Sigmoid colon (tissue), 7 donors: ENCODE measurements around the gene MKI67. TPM values are rescaled to one million over a fixed set of nuclear protein-coding genes. Genes with fewer than 3 reads are reported as not detected.

Experiments used
- DNase-seq: peaks from one replicate; pipeline ENCODE4 v3.0.0-alpha.2; 2019
- H3K27ac ChIP-seq, 4 donors: fragments of 200-600 bp; sonication (generic); one replicate each; pipeline ENCODE4 v1.5.1; 2016 to 2019; ENCODE audit warnings: mild to moderate bottlenecking in 1 of 4
- H3K27me3 ChIP-seq, 3 donors: fragments of 200-600 bp; sonication (generic); one replicate each; pipeline ENCODE4 v1.5.1; 2019; ENCODE audit warnings: mild to moderate bottlenecking in 1 of 3
- H3K36me3 ChIP-seq, 4 donors: fragments of 200-600 bp; sonication (generic); one replicate each; pipeline ENCODE4 v1.5.1; 2016 to 2019
- H3K4me1 ChIP-seq, 4 donors: fragments of 200-600 bp; sonication (generic); one replicate each; pipeline ENCODE4 v1.5.1; 2017 to 2019
- H3K4me3 ChIP-seq, 4 donors: fragments of 200-600 bp; sonication (generic); one replicate each; pipeline ENCODE4 v1.5.1; 2017 to 2019; ENCODE audit warnings: mild to moderate bottlenecking in 2 of 4, moderate library complexity in 1 of 4
- H3K9me3 ChIP-seq, 4 donors: fragments of 200-600 bp in 3 of 4; sonication (generic) in 3 of 4; one replicate each; pipeline versions ENCODE4 v1.5.1 to v1.6.1; 2013 to 2019
- CTCF ChIP-seq, 4 experiments: fragments of 450-650 bp in 3 of 4; fragments of 200-600 bp in 1 of 4; IDR thresholded peaks; one replicate each; pipeline ENCODE4 v1.5.1; 2016 to 2019; ENCODE audit warnings: antibody characterized with exemption in 4 of 4, mild to moderate bottlenecking in 3 of 4, moderate library complexity in 2 of 4
- EP300 ChIP-seq, 4 donors: sonication (generic); formaldehyde crosslinking; IDR thresholded peaks; one replicate each; pipeline ENCODE4 v1.6.1; 2017; ENCODE audit warnings: antibody characterized with exemption in 4 of 4
- POLR2A ChIP-seq, 2 donors: fragments of 450-650 bp; IDR thresholded peaks; one replicate each; pipeline ENCODE4 v1.6.1; 2016; ENCODE audit warnings: antibody characterized with exemption in 2 of 2, mild to moderate bottlenecking in 2 of 2, moderate library complexity in 2 of 2
- POLR2AphosphoS5 ChIP-seq, 4 donors: sonication (generic); formaldehyde crosslinking; IDR thresholded peaks; one replicate each; pipeline ENCODE4 v1.6.1; 2017; ENCODE audit warnings: antibody characterized with exemption in 4 of 4
- WGBS, 2 donors: extraction: QIAGEN DNeasy Blood & Tissue Kit; methylation state at CpG; one replicate each; pipeline ENCODE4 v1.1.7; 2013; 5-methylcytosine and 5-hydroxymethylcytosine counted together
- intact Hi-C: fragments of 100-400 bp; cut with DNase I; formaldehyde crosslinking; loops from one replicate; pipeline ENCODE4 v1.15.1; 2023
- polyA plus RNA-seq, 3 donors: library from polyadenylated mRNA; stranded (reverse); fragments of 200-250 nt; gene quantifications; one replicate each; pipeline ENCODE4 v1.2.3, GENCODE V29; 2013
- total RNA-seq, 4 donors: library from RNA; depleted of rRNA; stranded (reverse); fragments of >200 nt; gene quantifications; one replicate each; pipeline ENCODE4 v1.1.0, GENCODE V29; 2016
- donor health status: healthy with polysubstance abuse.
- donor health status: Bipolar disorder and iron deficiency.
- donor health status: healthy.

The MKI67 gene
- total and polyA plus RNA-seq, 7 donors, result 0.49 to 29.0 (median 1.2) TPM

- peak; percentile 64 for DNase-seq
- intact Hi-C loops, result no loop called here
- no peak for TF ChIP-seq CTCF (IDR thresholded peaks at IDR 0.05)
- TF ChIP-seq POLR2AphosphoS5 (IDR thresholded peaks at IDR 0.05), result no peak
- no peak for TF ChIP-seq EP300 (IDR thresholded peaks at IDR 0.05)
- TF ChIP-seq POLR2A (IDR thresholded peaks at IDR 0.05), result no peak
- peaks cover 0 to 21% (median 11%) of the 10 kb centered on the region in 4 donors for H3K4me1 ChIP-seq
- no peaks in the 10 kb centered on the region for H3K9me3 ChIP-seq
- WGBS, 2 donors, result 72 to 92% methylated on average over 7 of the region's 7 CpGs
- peak overlapping the region; percentile 57 to 73 (median 68) for H3K27ac ChIP-seq
- peaks cover 0 to 14% (median 3%) of the 10 kb centered on the region in 4 donors for H3K36me3 ChIP-seq
- no peak overlapping the region for H3K4me3 ChIP-seq
- H3K27me3 ChIP-seq, result peaks cover 0 to 6% (median 0%) of the 10 kb centered on the region in 3 donors
Observed at GRCh38 chr10:128063736-128064107, 62.5 kb downstream of the MKI67 start.

- TF ChIP-seq POLR2A (IDR thresholded peaks at IDR 0.05) (no peak), POLR2AphosphoS5 (IDR thresholded peaks at IDR 0.05) (peak in 1 of 4 donors; percentile 28), EP300 (IDR thresholded peaks at IDR 0.05) (no peak), CTCF (IDR thresholded peaks at IDR 0.05) (no peak)
- no peaks in the 10 kb centered on the region for H3K9me3 ChIP-seq
- DNase-seq, result no peak
- peak overlapping the region; percentile 18 to 73 (median 68) for H3K27ac ChIP-seq
- peaks cover 0 to 21% (median 11%) of the 10 kb centered on the region in 4 donors for H3K4me1 ChIP-seq
- H3K4me3 ChIP-seq, result no peak overlapping the region
- intact Hi-C loops, result no loop called here
- peaks cover 0 to 13% (median 3%) of the 10 kb centered on the region in 4 donors for H3K36me3 ChIP-seq
- H3K27me3 ChIP-seq, result peaks cover 0 to 6% (median 0%) of the 10 kb centered on the region in 3 donors
- WGBS, 2 donors, result 44 to 74% methylated on average over 19 of the region's 19 CpGs
Observed at GRCh38 chr10:128062881-128063563, 63.2 kb downstream of the MKI67 start.

GRCh38 chr10:128062331-128062880 is 63.8 kb downstream of the MKI67 start:
- intact Hi-C loops, result no loop called here
- peaks cover 0 to 21% (median 11%) of the 10 kb centered on the region in 4 donors for H3K4me1 ChIP-seq
- H3K4me3 ChIP-seq, result no peak overlapping the region
- H3K27ac ChIP-seq, result peak overlapping the region; percentile 18 to 72 (median 59)
- peaks cover 0 to 7% (median 3%) of the 10 kb centered on the region in 4 donors for H3K36me3 ChIP-seq
- no peak for TF ChIP-seq CTCF (IDR thresholded peaks at IDR 0.05)
- no peak for TF ChIP-seq EP300 (IDR thresholded peaks at IDR 0.05)
- no peak for TF ChIP-seq POLR2AphosphoS5 (IDR thresholded peaks at IDR 0.05)
- TF ChIP-seq POLR2A (IDR thresholded peaks at IDR 0.05), result no peak
- DNase-seq, result no peak
- 45 to 85% methylated on average over 11 of the region's 11 CpGs for WGBS, 2 donors
- peaks cover 0 to 6% (median 0%) of the 10 kb centered on the region in 3 donors for H3K27me3 ChIP-seq
- no peaks in the 10 kb centered on the region for H3K9me3 ChIP-seq

GRCh38 chr10:128061306-128062300 is 64.6 kb downstream of the MKI67 start:
- no peak for DNase-seq
- Histone ChIP-seq H3K4me1 (peaks cover 0 to 21% (median 11%) of the 10 kb centered on the region in 4 donors), H3K27me3 (peaks cover 0 to 6% (median 0%) of the 10 kb centered on the region in 3 donors), H3K9me3 (no peaks in the 10 kb centered on the region), H3K4me3 (no peak overlapping the region), H3K36me3 (peaks cover 0 to 7% (median under 1%) of the 10 kb centered on the region in 4 donors), H3K27ac (peak overlapping the region in 2 of 4 donors; percentile 53 to 72)
- TF ChIP-seq CTCF (IDR thresholded peaks at IDR 0.05), result no peak
- TF ChIP-seq POLR2A (IDR thresholded peaks at IDR 0.05), result no peak
- TF ChIP-seq EP300 (IDR thresholded peaks at IDR 0.05), result no peak
- TF ChIP-seq POLR2AphosphoS5 (IDR thresholded peaks at IDR 0.05), result no peak
- 86 to 88% methylated on average over 14 of the region's 14 CpGs for WGBS, 2 donors
- intact Hi-C loops, result no loop called here
